ENCODE measurements around the gene PEPD. TPM values are rescaled to one million over a fixed set of nuclear protein-coding genes. Genes with fewer than 3 reads are reported as not detected.

Gene PEPD
- total RNA-seq, 1 experiment from 2014 or later: 18.3 TPM

DNA sequence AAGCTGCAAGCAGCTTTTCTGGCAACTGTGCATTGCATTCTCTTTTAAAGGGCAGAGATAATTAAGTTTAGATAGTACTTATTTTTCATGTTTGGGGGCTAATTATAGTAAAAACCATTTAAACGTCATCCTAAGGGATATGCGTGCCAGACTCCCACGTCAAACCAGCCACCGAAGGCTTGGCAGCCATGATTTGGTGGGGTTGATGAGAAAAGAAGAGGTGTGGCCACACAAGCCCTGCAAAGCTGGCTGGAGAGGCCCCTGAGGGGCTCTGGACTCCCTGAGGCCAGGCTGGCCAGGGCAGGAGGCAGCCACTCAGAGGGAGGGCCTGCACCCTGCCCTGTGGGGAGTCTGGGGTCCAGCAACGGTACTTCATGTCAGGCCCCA is 17.5 kb downstream of the PEPD start:
- POLR2A ChIA-PET: no interaction called here
- intact Hi-C loops (cut with micrococcal nuclease): no loop called here
- no peak overlapping the region for H3K4me3 Mint-ChIP-seq (ENCODE audit: unreplicated experiment)
- peaks cover 8% of the 10 kb centered on the region for H3K9me3 Mint-ChIP-seq (ENCODE audit: unreplicated experiment)
- BruUV-seq (replicated peaks): no TSS peak
- DNase-seq (ENCODE audit: unreplicated experiment): no peak
- CTCF ChIA-PET: no interaction called here
- TF ChIP-seq, protein P1, sequence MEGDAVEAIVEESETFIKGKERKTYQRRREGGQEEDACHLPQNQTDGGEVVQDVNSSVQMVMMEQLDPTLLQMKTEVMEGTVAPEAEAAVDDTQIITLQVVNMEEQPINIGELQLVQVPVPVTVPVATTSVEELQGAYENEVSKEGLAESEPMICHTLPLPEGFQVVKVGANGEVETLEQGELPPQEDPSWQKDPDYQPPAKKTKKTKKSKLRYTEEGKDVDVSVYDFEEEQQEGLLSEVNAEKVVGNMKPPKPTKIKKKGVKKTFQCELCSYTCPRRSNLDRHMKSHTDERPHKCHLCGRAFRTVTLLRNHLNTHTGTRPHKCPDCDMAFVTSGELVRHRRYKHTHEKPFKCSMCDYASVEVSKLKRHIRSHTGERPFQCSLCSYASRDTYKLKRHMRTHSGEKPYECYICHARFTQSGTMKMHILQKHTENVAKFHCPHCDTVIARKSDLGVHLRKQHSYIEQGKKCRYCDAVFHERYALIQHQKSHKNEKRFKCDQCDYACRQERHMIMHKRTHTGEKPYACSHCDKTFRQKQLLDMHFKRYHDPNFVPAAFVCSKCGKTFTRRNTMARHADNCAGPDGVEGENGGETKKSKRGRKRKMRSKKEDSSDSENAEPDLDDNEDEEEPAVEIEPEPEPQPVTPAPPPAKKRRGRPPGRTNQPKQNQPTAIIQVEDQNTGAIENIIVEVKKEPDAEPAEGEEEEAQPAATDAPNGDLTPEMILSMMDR (IDR thresholded peaks at IDR 0.05; ENCODE audit: unreplicated experiment): no peak
- no peak overlapping the region for H3K27ac Mint-ChIP-seq (ENCODE audit: low read depth, unreplicated experiment)
- H3K36me3 Mint-ChIP-seq (ENCODE audit: insufficient read depth, unreplicated experiment): no peaks in the 10 kb centered on the region
- H3K4me1 Mint-ChIP-seq (ENCODE audit: insufficient read depth, unreplicated experiment): no peaks in the 10 kb centered on the region
- H3K27me3 Mint-ChIP-seq (ENCODE audit: insufficient read depth, unreplicated experiment): no peaks in the 10 kb centered on the region

DNA sequence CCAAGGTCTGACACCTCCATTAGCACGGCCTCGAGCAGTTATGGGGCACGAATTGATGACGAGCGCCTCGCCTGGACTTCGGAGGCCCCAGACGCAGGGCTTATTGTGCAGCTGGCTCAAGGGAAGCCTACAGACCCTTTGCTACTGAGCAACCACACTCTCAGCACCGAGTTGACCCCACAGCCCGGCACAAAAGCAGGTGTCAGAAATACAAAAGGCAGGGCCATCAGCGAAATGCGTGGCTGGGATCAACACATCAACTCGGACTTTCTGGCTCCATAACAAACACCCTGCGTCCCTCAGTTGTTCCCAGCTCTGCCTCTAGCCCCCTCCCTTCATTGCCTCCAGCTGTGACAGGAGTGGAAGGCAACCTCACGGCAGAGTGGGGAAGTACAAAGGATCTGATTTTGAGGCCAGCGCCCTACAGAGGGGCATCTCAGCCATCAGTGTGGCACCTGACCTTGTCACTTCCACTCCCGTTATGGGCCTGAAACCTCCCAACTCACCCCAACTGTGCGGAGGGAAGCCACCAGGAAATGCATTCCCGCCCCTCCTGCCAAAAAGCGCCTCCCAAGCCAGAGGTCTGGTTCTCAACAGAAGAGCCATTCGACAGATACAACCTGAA is 18.0 kb downstream of the PEPD start:
- CTCF ChIA-PET: interaction anchor here (0.6 kb wide), 1 partner anchor 40 kb away, joined by 3 read pairs; no protein-coding TSS in a partner anchor
- BruUV-seq (replicated peaks): no TSS peak
- H3K36me3 Mint-ChIP-seq (ENCODE audit: insufficient read depth, unreplicated experiment): no peaks in the 10 kb centered on the region

DNA sequence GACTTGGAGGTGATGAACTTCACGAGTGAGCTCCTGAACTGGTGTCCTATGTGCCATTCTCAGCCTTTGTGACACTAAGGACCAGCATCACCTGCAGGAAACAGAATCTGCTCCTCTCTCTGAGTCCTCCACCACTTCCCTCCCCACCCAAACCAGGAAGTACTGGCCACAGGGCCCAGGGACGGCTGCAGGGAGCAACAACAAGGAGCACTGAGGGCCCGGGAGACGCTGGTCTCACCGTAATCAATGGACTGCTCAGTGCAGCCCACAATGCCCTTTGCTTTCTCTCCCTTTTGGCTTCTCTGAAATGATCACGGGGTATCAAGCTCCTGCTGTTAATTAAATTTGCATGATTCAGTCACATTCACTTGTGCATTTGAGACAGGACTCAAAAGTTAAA is 18.6 kb downstream of the PEPD start:
- TF ChIP-seq, protein P1 (IDR thresholded peaks at IDR 0.05; ENCODE audit: unreplicated experiment): no peak
- no peaks in the 10 kb centered on the region for H3K4me1 Mint-ChIP-seq (ENCODE audit: insufficient read depth, unreplicated experiment)
- BruUV-seq (replicated peaks): no TSS peak
- no peak overlapping the region for H3K27ac Mint-ChIP-seq (ENCODE audit: low read depth, unreplicated experiment)
- CTCF ChIA-PET: interaction anchor here (0.6 kb wide), 1 partner anchor 41 kb away, joined by 3 read pairs; no protein-coding TSS in a partner anchor
- intact Hi-C loops (cut with micrococcal nuclease): no loop called here
- no peak for DNase-seq (ENCODE audit: unreplicated experiment)
- peaks cover 8% of the 10 kb centered on the region for H3K9me3 Mint-ChIP-seq (ENCODE audit: unreplicated experiment)
- POLR2A ChIA-PET: no interaction called here
- H3K4me3 Mint-ChIP-seq (ENCODE audit: unreplicated experiment): no peak overlapping the region
- H3K36me3 Mint-ChIP-seq (ENCODE audit: insufficient read depth, unreplicated experiment): no peaks in the 10 kb centered on the region
- no peaks in the 10 kb centered on the region for H3K27me3 Mint-ChIP-seq (ENCODE audit: insufficient read depth, unreplicated experiment)

More for the DNA sequence above, 18.0 kb downstream of the PEPD start:
- DNase-seq (ENCODE audit: unreplicated experiment): no peak
- intact Hi-C loops (cut with micrococcal nuclease): no loop called here
- Mint-ChIP-seq H3K4me3 (ENCODE audit: unreplicated experiment) (no peak overlapping the region), H3K9me3 (ENCODE audit: unreplicated experiment) (peaks cover 8% of the 10 kb centered on the region), H3K27ac (ENCODE audit: low read depth, unreplicated experiment) (no peak overlapping the region), H3K4me1 (ENCODE audit: insufficient read depth, unreplicated experiment) (no peaks in the 10 kb centered on the region), H3K27me3 (ENCODE audit: insufficient read depth, unreplicated experiment) (no peaks in the 10 kb centered on the region)
- TF ChIP-seq, protein P1 (IDR thresholded peaks at IDR 0.05; ENCODE audit: unreplicated experiment): no peak
- POLR2A ChIA-PET: no interaction called here

DNA sequence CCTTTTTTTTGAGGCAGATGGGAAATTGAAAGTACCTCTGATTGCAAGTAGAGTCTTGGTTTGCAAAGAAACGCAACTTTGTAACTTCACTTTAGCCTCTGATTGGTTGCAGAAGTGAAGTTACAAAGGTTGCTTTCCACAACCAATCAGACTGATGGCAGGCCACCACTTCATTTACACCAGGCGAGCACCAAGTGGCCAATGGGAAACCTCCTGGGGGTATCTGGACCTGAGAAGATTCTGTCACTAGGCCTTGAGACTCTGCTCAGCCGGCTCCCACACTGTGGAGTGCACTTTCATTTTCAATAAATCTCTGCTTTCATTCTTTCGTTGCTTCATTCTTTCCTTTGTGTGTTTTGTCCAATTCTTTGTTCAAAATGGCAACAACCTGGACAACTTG is 19.1 kb downstream of the PEPD start:
- TF ChIP-seq, protein P1 (IDR thresholded peaks at IDR 0.05; ENCODE audit: unreplicated experiment): no peak
- no TSS peak for BruUV-seq (replicated peaks)
- CTCF ChIA-PET: no interaction called here
- POLR2A ChIA-PET: no interaction called here
- no peak for DNase-seq (ENCODE audit: unreplicated experiment)
- Mint-ChIP-seq H3K36me3 (ENCODE audit: insufficient read depth, unreplicated experiment) (no peaks in the 10 kb centered on the region), H3K9me3 (ENCODE audit: unreplicated experiment) (peaks cover 8% of the 10 kb centered on the region), H3K27ac (ENCODE audit: low read depth, unreplicated experiment) (no peak overlapping the region), H3K27me3 (ENCODE audit: insufficient read depth, unreplicated experiment) (no peaks in the 10 kb centered on the region), H3K4me1 (ENCODE audit: insufficient read depth, unreplicated experiment) (no peaks in the 10 kb centered on the region), H3K4me3 (ENCODE audit: unreplicated experiment) (no peak overlapping the region)
- intact Hi-C loops (cut with micrococcal nuclease): no loop called here

Data from MCF 10A (cell line).